Stimulated activated CD4-positive, alpha-beta T cell treated with anti-CD3 and anti-CD28 coated beads, Interleukin-12 subunit alpha, Interleukin-12 subunit beta, amount 100 ng/mL, for 24 hours (primary cell): Measurements from ENCODE around the gene KRTAP5-4.
A peak's percentile ranks its signal among the peaks of the same experiment; 100 is the strongest.
"Not testable (repeated sequence)": the region's sequence is repeated elsewhere in the genome, so short reads cannot be mapped to it uniquely, and the experiment has no call there.

Source experiments
- DNase-seq, 2 experiments: peaks; one replicate each; pipeline ENCODE4 v3.0.0-alpha.2; 2020; ENCODE audit warnings: low read depth in 2 of 2

KRTAP5-4 gene

GRCh38 chr11:1600626-1601025 is 21.3 kb downstream of the KRTAP5-4 start:
- no peak for DNase-seq

- no peak for DNase-seq
Measured at GRCh38 chr11:1598816-1599215, 23.1 kb downstream of the KRTAP5-4 start.

- not testable (repeated sequence) for DNase-seq
Measured at GRCh38 chr11:1598406-1598805, 23.5 kb downstream of the KRTAP5-4 start.

GRCh38 chr11:1597994-1598380 is 24.0 kb downstream of the KRTAP5-4 start, which contains the start of gene KRTAP5-2:
Gene KRTAP5-2, minus strand, starts transcription at chr11:1598294. Its CDS starts 44 bp downstream, at chr11:1598250.
- no peak for DNase-seq

GRCh38 chr11:1597331-1597993 is 24.5 kb downstream of the KRTAP5-4 start:
- DNase-seq, result no peak

GRCh38 chr11:1596576-1597121 is 25.3 kb downstream of the KRTAP5-4 start:
- not testable (repeated sequence) for DNase-seq

- DNase-seq, result not testable (repeated sequence)
Measured at GRCh38 chr11:1595994-1596575, 25.9 kb downstream of the KRTAP5-4 start.

- DNase-seq, result no peak
Measured at GRCh38 chr11:1592628-1593027, 29.3 kb downstream of the KRTAP5-4 start.

- DNase-seq, result no peak
Measured at GRCh38 chr11:1589996-1590395, 31.9 kb downstream of the KRTAP5-4 start.

GRCh38 chr11:1589191-1589963 is 32.6 kb downstream of the KRTAP5-4 start:
- DNase-seq, result not testable (repeated sequence)

GRCh38 chr11:1586699-1587098 is 35.2 kb downstream of the KRTAP5-4 start:
- DNase-seq, result no peak

- not testable (repeated sequence) for DNase-seq
Measured at GRCh38 chr11:1584661-1585370, 37.1 kb downstream of the KRTAP5-4 start, which contains the start of gene KRTAP5-1. Gene KRTAP5-1, minus strand, starts transcription at chr11:1585283. Its CDS starts 34 bp downstream, at chr11:1585249.

- not testable (repeated sequence) for DNase-seq
Measured at GRCh38 chr11:1582909-1583308, 39.0 kb downstream of the KRTAP5-4 start.

- DNase-seq, result no peak
Measured at GRCh38 chr11:1581976-1582375, 40.0 kb downstream of the KRTAP5-4 start.

- no peak for DNase-seq
Measured at GRCh38 chr11:1576825-1577224, 45.1 kb downstream of the KRTAP5-4 start.

GRCh38 chr11:1575756-1576155 is 46.2 kb downstream of the KRTAP5-4 start:
- DNase-seq, result not testable (repeated sequence)

GRCh38 chr11:1574933-1575242 is 47.0 kb downstream of the KRTAP5-4 start:
- DNase-seq, result no peak

GRCh38 chr11:1574238-1574932 is 47.6 kb downstream of the KRTAP5-4 start:
- peak in 1 of 2 experiments; percentile 33 for DNase-seq

GRCh38 chr11:1573903-1574237 is 48.1 kb downstream of the KRTAP5-4 start:
- no peak for DNase-seq

- no peak for DNase-seq
Measured at GRCh38 chr11:1573077-1573902, 48.6 kb downstream of the KRTAP5-4 start.
